K562 (cell line): ENCODE data around the gene XPR1. TPM values are rescaled to one million over a fixed set of nuclear protein-coding genes. Genes with fewer than 3 reads are reported as not detected.

Experiments
- ATAC-seq: fragments of 200-7000 bp; cut with Tn5 transposase; 3 replicates; pipeline ENCODE4 v1.9.1; 2020; ENCODE audit warnings: moderate library complexity
- BruUV-seq: library from RNA; stranded (reverse); fragments of 400-500 nt; replicated peaks from 2 replicates; lab custom pipeline; 2021; lab: Mats Ljungman, UMichigan
- CTCF ChIA-PET: fragments of 300-600 bp; formaldehyde crosslinking; extraction: SDS; loops from one replicate; lab custom pipeline; 2021; ENCODE audit warnings: low intra/inter-chr PET ratio; lab: Yijun Ruan, JAX
- POLR2A ChIA-PET: fragments of 300-600, 350-650 bp; sonication (Branson Sonifier 250); formaldehyde crosslinking; extraction: SDS; loops from one replicate; lab custom pipeline; 2021; ENCODE audit warnings: antibody characterized with exemption, inconsistent platforms; lab: Yijun Ruan, JAX
- DNase-seq, 4 experiments: peaks; one replicate each; pipeline versions ENCODE4 v3.0.0 to v3.0.0-alpha.2; 2011 to 2018; ENCODE audit warnings: low spot score in 3 of 4, mixed read lengths in 3 of 4; ENCODE audit errors: extremely low read depth in 1 of 4
- FAIRE-seq: peaks from 2 replicates; lab custom pipeline; 2011; peaks lifted over from hg19 to GRCh38; lab: Jason Lieb, UNC
- H2AFZ ChIP-seq: 2 replicates; pipeline ENCODE4 v1.6.0; 2011; ENCODE audit warnings: low read depth, low read length, control low read depth, inconsistent platforms
- H3K27ac ChIP-seq: fragments of 200-600 bp; 3 replicates; pipeline ENCODE4 v1.8.0; 2011; ENCODE audit warnings: low read depth, mild to moderate bottlenecking, control low read depth, inconsistent platforms, low read length, moderate library complexity, mixed read lengths; ENCODE audit errors: extremely low read depth
- H3K27me3 ChIP-seq, 2 experiments: fragments of 300-600 bp in 1 of 2; 2 replicates in 1 of 2; 3 replicates in 1 of 2; pipeline versions ENCODE4 v1.6.0 to v1.8.0; 2011; ENCODE audit warnings: inconsistent platforms in 2 of 2, low read length in 2 of 2, mild to moderate bottlenecking in 1 of 2, mixed read lengths in 1 of 2, moderate library complexity in 1 of 2; ENCODE audit not compliant: control insufficient read depth in 2 of 2, insufficient read depth in 2 of 2
- H3K36me3 ChIP-seq: fragments of 300-600 bp; 3 replicates; pipeline ENCODE4 v1.8.0; 2011; ENCODE audit warnings: mild to moderate bottlenecking, low read length, inconsistent platforms; ENCODE audit not compliant: control insufficient read depth, insufficient read depth
- H3K4me1 ChIP-seq, 2 experiments: fragments of 200-600 bp in 1 of 2; replicated peaks in 1 of 2; 2 replicates in 1 of 2; 3 replicates in 1 of 2; pipeline versions ENCODE4 v1.5.1 to v1.8.0; 2011; ENCODE audit warnings: inconsistent platforms in 2 of 2, low read length in 2 of 2, mild to moderate bottlenecking in 1 of 2, mixed read lengths in 1 of 2, moderate library complexity in 1 of 2; ENCODE audit not compliant: control insufficient read depth in 2 of 2, insufficient read depth in 2 of 2
- H3K4me2 ChIP-seq: 2 replicates; pipeline ENCODE4 v1.6.1; 2011; ENCODE audit warnings: low read length, control low read depth, inconsistent platforms, mixed read lengths; ENCODE audit not compliant: insufficient read depth
- H3K4me3 ChIP-seq: fragments of 200-600 bp; sonication (generic), shearing (Covaris generic); 2 replicates; pipeline ENCODE4 v1.5.1; 2016; ENCODE audit warnings: control low read depth, inconsistent platforms
- H3K79me2 ChIP-seq: fragments of 200-600 bp; 3 replicates; pipeline ENCODE4 v1.8.0; 2011; ENCODE audit warnings: low read length, inconsistent platforms; ENCODE audit not compliant: control insufficient read depth, insufficient read depth
- H3K9ac ChIP-seq, 2 experiments: 2 replicates each; pipeline versions ENCODE4 v1.6.0 to v1.6.1; 2011; ENCODE audit warnings: low read depth in 2 of 2, low read length in 2 of 2, control low read depth in 1 of 2, inconsistent platforms in 1 of 2, mild to moderate bottlenecking in 1 of 2, mixed read lengths in 1 of 2; ENCODE audit not compliant: insufficient read depth in 1 of 2
- H3K9me1 ChIP-seq: one replicate; pipeline ENCODE4 v1.6.0; 2011; ENCODE audit warnings: inconsistent platforms, mild to moderate bottlenecking, low read length, moderate library complexity; ENCODE audit not compliant: control insufficient read depth, insufficient read depth
- H3K9me3 ChIP-seq: replicated peaks from 2 replicates; pipeline ENCODE4 v1.5.1; 2011; ENCODE audit warnings: low read depth, low read length, inconsistent platforms; ENCODE audit not compliant: control insufficient read depth, insufficient read depth
- H4K20me1 ChIP-seq: replicated peaks from 2 replicates; pipeline ENCODE4 v1.6.1; 2011; ENCODE audit warnings: low read length, inconsistent platforms, mixed read lengths; ENCODE audit not compliant: control insufficient read depth, insufficient read depth
- ATF6 ChIP-seq: sonication (generic); formaldehyde crosslinking; IDR thresholded peaks from 2 replicates; pipeline ENCODE4 v1.4.0; 2020; ENCODE audit warnings: mild to moderate bottlenecking, missing genetic modification reagents
- E2F4 ChIP-seq: sonication (generic); formaldehyde crosslinking; IDR thresholded peaks from 2 replicates; pipeline ENCODE4 v1.8.0; 2022; ENCODE audit warnings: mild to moderate bottlenecking, low read depth, missing genetic modification reagents
- EP400 ChIP-seq: fragments of 450-650 bp; IDR thresholded peaks from 2 replicates; pipeline ENCODE4 v1.6.1; 2017; ENCODE audit warnings: antibody characterized with exemption, mild to moderate bottlenecking, moderate library complexity
- RBFOX2 ChIP-seq: fragments of 200-400 bp; formaldehyde crosslinking; IDR thresholded peaks from 2 replicates; pipeline ENCODE4 v1.6.1; 2017; ENCODE audit warnings: low read depth, mild to moderate bottlenecking, low read length, moderate library complexity
- RBM15 ChIP-seq: fragments of 200-400 bp; formaldehyde crosslinking; IDR thresholded peaks from 2 replicates; pipeline ENCODE4 v1.6.1; 2018; ENCODE audit warnings: mild to moderate bottlenecking, low read length, moderate library complexity; ENCODE audit not compliant: insufficient read depth
- SETDB1 ChIP-seq: IDR thresholded peaks from one replicate; pipeline ENCODE4 v1.6.1; 2012; ENCODE audit warnings: low read length, control low read depth, inconsistent platforms
- ZFP91 ChIP-seq: sonication (generic); formaldehyde crosslinking; IDR thresholded peaks from 2 replicates; pipeline ENCODE4 v1.8.0; 2022; ENCODE audit warnings: mild to moderate bottlenecking, missing genetic modification reagents
- ZNF121 ChIP-seq: sonication (generic); formaldehyde crosslinking; conservative IDR thresholded peaks from 2 replicates; pipeline ENCODE4 v1.8.0; 2022; ENCODE audit warnings: missing genetic modification reagents
- in situ Hi-C: fragments of 300-500 bp; cut with MboI; formaldehyde crosslinking; loops from 4 replicates; pipeline ENCODE4 v1.15.0; 2018; ENCODE audit warnings: inconsistent platforms, mixed read lengths
- intact Hi-C: fragments of 100-400 bp; cut with micrococcal nuclease; formaldehyde crosslinking; loops from 2 replicates; pipeline ENCODE4 v1.14.2; 2022
- polyA plus RNA-seq, 8 experiments: library from polyadenylated mRNA; depleted of rRNA in 4 of 8; stranded (reverse) in 5 of 8; unstranded in 3 of 8; fragments of >200 nt; fragmentation: Nextera tagmentation in 2 of 8; fragmentation: Illumina TruSeq in 1 of 8; extraction: Ambion mirVana in 2 of 8; extraction: Trizol in 1 of 8; gene quantifications; 2 replicates each; pipeline versions ENCODE4 v1.2.1 to v1.2.3, GENCODE V29; 2011 to 2014; ENCODE audit warnings: inconsistent platforms in 1 of 8, missing spikeins in 1 of 8
- total RNA-seq, 7 experiments: library from RNA; depleted of rRNA in 6 of 7; stranded (reverse); fragments of >200 nt in 6 of 7; fragmentation: Illumina TruSeq in 2 of 7; extraction: Trizol in 2 of 7; gene quantifications; 2 replicates each; pipeline versions ENCODE4 v1.2.1 to v1.2.3, GENCODE V29; 2011 to 2021; ENCODE audit warnings: low replicate concordance in 1 of 7
- TF ChIP-seq, protein P1 (sequence below): fragments of 450-650 bp; IDR thresholded peaks from 2 replicates; pipeline ENCODE4 v1.6.1; 2018; ENCODE audit not compliant: partially characterized antibody

XPR1 gene
- total and polyA plus RNA-seq, 9 of the 15 experiments (the other 6 are each of a cell fraction or from before 2014, with no cell fraction given), result 3.0 to 66.2 (median 38.6) TPM

GRCh38 chr1:180789460-180789859 is 157.6 kb downstream of the XPR1 start:
- Histone ChIP-seq H3K4me1 (0 out of 5 replicates have a peak, but pooled peaks cover 0 to 2% of the 10 kb centered on the region in 2 experiments), H3K9me1 (no peaks in the 10 kb centered on the region), H3K4me2 (no peak overlapping the region), H4K20me1 (no peaks in the 10 kb centered on the region), H3K79me2 (no peaks in the 10 kb centered on the region; the same call in 2 of the 3 replicates), H3K27me3 (no peaks in the 10 kb centered on the region), H3K9me3 (no peaks in the 10 kb centered on the region), H2AFZ (no peak overlapping the region), H3K9ac (no peak overlapping the region), H3K4me3 (no peak overlapping the region), H3K36me3 (peaks cover 11% of the 10 kb centered on the region), H3K27ac (no peak overlapping the region)
- intact Hi-C loops, result no loop called here
- DNase-seq (no peak), ATAC-seq (no peak), FAIRE-seq (no peak)
- ChIA-PET POLR2A (no interaction called here), CTCF (no interaction called here)
- no TSS peak for BruUV-seq
- in situ Hi-C loops, result no loop called here
- TF ChIP-seq E2F4 (no peak), ZNF121 (CRISPR knock-in tag) (peak; percentile 53; the same call in 1 of the 2 replicates), EP400 (no peak), ATF6 (CRISPR knock-in tag) (no peak), ZFP91 (CRISPR knock-in tag) (no peak), SETDB1 (no peak), RBFOX2 (no peak), RBM15 (no peak)
- TF ChIP-seq, protein P1, sequence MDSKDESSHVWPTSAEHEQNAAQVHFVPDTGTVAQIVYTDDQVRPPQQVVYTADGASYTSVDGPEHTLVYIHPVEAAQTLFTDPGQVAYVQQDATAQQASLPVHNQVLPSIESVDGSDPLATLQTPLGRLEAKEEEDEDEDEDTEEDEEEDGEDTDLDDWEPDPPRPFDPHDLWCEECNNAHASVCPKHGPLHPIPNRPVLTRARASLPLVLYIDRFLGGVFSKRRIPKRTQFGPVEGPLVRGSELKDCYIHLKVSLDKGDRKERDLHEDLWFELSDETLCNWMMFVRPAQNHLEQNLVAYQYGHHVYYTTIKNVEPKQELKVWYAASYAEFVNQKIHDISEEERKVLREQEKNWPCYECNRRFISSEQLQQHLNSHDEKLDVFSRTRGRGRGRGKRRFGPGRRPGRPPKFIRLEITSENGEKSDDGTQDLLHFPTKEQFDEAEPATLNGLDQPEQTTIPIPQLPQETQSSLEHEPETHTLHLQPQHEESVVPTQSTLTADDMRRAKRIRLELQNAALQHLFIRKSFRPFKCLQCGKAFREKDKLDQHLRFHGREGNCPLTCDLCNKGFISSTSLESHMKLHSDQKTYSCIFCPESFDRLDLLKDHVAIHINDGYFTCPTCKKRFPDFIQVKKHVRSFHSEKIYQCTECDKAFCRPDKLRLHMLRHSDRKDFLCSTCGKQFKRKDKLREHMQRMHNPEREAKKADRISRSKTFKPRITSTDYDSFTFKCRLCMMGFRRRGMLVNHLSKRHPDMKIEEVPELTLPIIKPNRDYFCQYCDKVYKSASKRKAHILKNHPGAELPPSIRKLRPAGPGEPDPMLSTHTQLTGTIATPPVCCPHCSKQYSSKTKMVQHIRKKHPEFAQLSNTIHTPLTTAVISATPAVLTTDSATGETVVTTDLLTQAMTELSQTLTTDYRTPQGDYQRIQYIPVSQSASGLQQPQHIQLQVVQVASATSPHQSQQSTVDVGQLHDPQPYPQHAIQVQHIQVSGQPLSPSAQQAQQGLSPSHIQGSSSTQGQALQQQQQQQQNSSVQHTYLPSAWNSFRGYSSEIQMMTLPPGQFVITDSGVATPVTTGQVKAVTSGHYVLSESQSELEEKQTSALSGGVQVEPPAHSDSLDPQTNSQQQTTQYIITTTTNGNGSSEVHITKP, result no peak
